ENCODE results near the gene PSD2. TPM values are rescaled to one million over a fixed set of nuclear protein-coding genes. Genes with fewer than 3 reads are reported as not detected.

Gene PSD2
- polyA plus RNA-seq, 3 donors: not detected

- H3K79me2 ChIP-seq (ENCODE audit: insufficient read depth, low read length): no peaks in the 10 kb centered on the region
- H3K27me3 ChIP-seq (ENCODE audit: control insufficient read depth in 2 of 2, insufficient read depth in 2 of 2, low read length in 2 of 2): peaks cover 0 to 16% of the 10 kb centered on the region in 2 donors
- H2AFZ ChIP-seq (ENCODE audit: insufficient read depth, low read depth, low read length, poor library complexity, severe bottlenecking): no peak overlapping the region
- Mint-ChIP-seq H3K9me3 (peaks cover 0 to 2% (median 0%) of the 10 kb centered on the region in 7 donors), H3K27ac (no peak overlapping the region), H3K4me1 (no peaks in the 10 kb centered on the region), H3K36me3 (no peaks in the 10 kb centered on the region), H3K4me3 (no peak overlapping the region), H3K27me3 (ENCODE audit: low read depth in 3 of 3) (peaks cover 5 to 21% (median 21%) of the 10 kb centered on the region in 3 donors)
- H3K4me2 ChIP-seq (replicated peaks; ENCODE audit: extremely low read depth, low read length, poor library complexity, severe bottlenecking): no peak overlapping the region
- H3K4me3 ChIP-seq (replicated peaks in 1 of 3; ENCODE audit: low read depth in 2 of 3, low read length in 3 of 3): no peak overlapping the region
- no peak overlapping the region for H3K27ac ChIP-seq (ENCODE audit: low read depth in 1 of 2, low read length in 2 of 2)
- DNase-seq: no peak
- H3K36me3 ChIP-seq (replicated peaks in 1 of 2; ENCODE audit: control insufficient read depth in 1 of 2, insufficient read depth in 2 of 2, low read length in 2 of 2): no peaks in the 10 kb centered on the region
- WGBS (ENCODE audit: insufficient coverage): 70% methylated on average over 2 of the region's 3 CpGs
- no peaks in the 10 kb centered on the region for H3K9me3 ChIP-seq (replicated peaks in 1 of 2; ENCODE audit: control insufficient read depth in 1 of 2, insufficient read depth in 1 of 2, low read length in 2 of 2)
- H4K20me1 ChIP-seq (ENCODE audit: insufficient read depth, low read length): no peaks in the 10 kb centered on the region
- H3K4me1 ChIP-seq (ENCODE audit: control insufficient read depth in 1 of 2, insufficient read depth in 2 of 2, low read length in 2 of 2): no peaks in the 10 kb centered on the region
- no peak for TF ChIP-seq CTCF (IDR thresholded peaks at IDR 0.05)
- intact Hi-C loops (cut with micrococcal nuclease): loop anchor here in 1 of 2 donors (5.0 kb wide), 1 partner anchor 43 kb away; no protein-coding TSS in a partner anchor
- no peak overlapping the region for H3K9ac ChIP-seq (ENCODE audit: insufficient read depth, low read length, poor library complexity, severe bottlenecking)
These were observed 40.0 kb downstream of the PSD2 start for GRCh38 chr5:139835656-139836055.

GRCh38 chr5:139836469-139837208 is 41.0 kb downstream of the PSD2 start:
- Histone ChIP-seq H4K20me1 (ENCODE audit: insufficient read depth, low read length) (no peaks in the 10 kb centered on the region), H3K27ac (ENCODE audit: low read depth in 1 of 2, low read length in 2 of 2) (no peak overlapping the region), H3K27me3 (ENCODE audit: control insufficient read depth in 2 of 2, insufficient read depth in 2 of 2, low read length in 2 of 2) (peaks cover 0 to 14% of the 10 kb centered on the region in 2 donors), H3K4me2 (replicated peaks; ENCODE audit: extremely low read depth, low read length, poor library complexity, severe bottlenecking) (no peak overlapping the region), H3K9me3 (replicated peaks in 1 of 2; ENCODE audit: control insufficient read depth in 1 of 2, insufficient read depth in 1 of 2, low read length in 2 of 2) (no peaks in the 10 kb centered on the region), H2AFZ (ENCODE audit: insufficient read depth, low read depth, low read length, poor library complexity, severe bottlenecking) (no peak overlapping the region), H3K4me1 (ENCODE audit: control insufficient read depth in 1 of 2, insufficient read depth in 2 of 2, low read length in 2 of 2) (no peaks in the 10 kb centered on the region), H3K9ac (ENCODE audit: insufficient read depth, low read length, poor library complexity, severe bottlenecking) (no peak overlapping the region), H3K79me2 (ENCODE audit: insufficient read depth, low read length) (no peaks in the 10 kb centered on the region), H3K36me3 (replicated peaks in 1 of 2; ENCODE audit: control insufficient read depth in 1 of 2, insufficient read depth in 2 of 2, low read length in 2 of 2) (no peaks in the 10 kb centered on the region), H3K4me3 (replicated peaks in 1 of 3; ENCODE audit: low read depth in 2 of 3, low read length in 3 of 3) (no peak overlapping the region)
- no peaks in the 10 kb centered on the region for H3K4me1 Mint-ChIP-seq
- peaks cover 0 to 17% (median 17%) of the 10 kb centered on the region in 3 donors for H3K27me3 Mint-ChIP-seq (ENCODE audit: low read depth in 3 of 3)
- intact Hi-C loops (cut with micrococcal nuclease): loop anchor here in 1 of 2 donors (5.0 kb wide), 1 partner anchor 44 kb away; no protein-coding TSS in a partner anchor
- 98% methylated on average over 14 of the region's 22 CpGs for WGBS (ENCODE audit: insufficient coverage)
- DNase-seq: no peak
- peak overlapping the region in 1 of 7 donors; percentile 61 for H3K27ac Mint-ChIP-seq
- no peak overlapping the region for H3K4me3 Mint-ChIP-seq
- H3K9me3 Mint-ChIP-seq: peaks cover 0 to 2% (median 0%) of the 10 kb centered on the region in 7 donors
- no peaks in the 10 kb centered on the region for H3K36me3 Mint-ChIP-seq
- no peak for TF ChIP-seq CTCF (IDR thresholded peaks at IDR 0.05)
